Heart right ventricle (tissue), 16 donors: ENCODE results near the gene PLCL2. TPM values are rescaled to one million over a fixed set of nuclear protein-coding genes. Genes with fewer than 3 reads are reported as not detected.
"Not testable (repeated sequence)": the region's sequence is repeated elsewhere in the genome, so short reads cannot be mapped to it uniquely, and the experiment has no call there.

Experiments
- ATAC-seq, 8 donors: fragments of 200-7000 bp; cut with Tn5 transposase; one replicate each; pipeline ENCODE4 v1.9.1; 2020; ENCODE audit warnings: mild to moderate bottlenecking in 8 of 8, moderate library complexity in 8 of 8, moderate number of reproducible peaks in 1 of 8
- DNase-seq, 2 donors: peaks; one replicate each; pipeline ENCODE4 v3.0.0-alpha.2; 2020
- H3K27ac ChIP-seq, 10 donors: fragments of 200-600 bp; sonication (generic) in 2 of 10; one replicate each; pipeline versions ENCODE4 v1.5.0 to v1.8.0; 2020 to 2022; ENCODE audit warnings: mild to moderate bottlenecking in 3 of 10
- H3K27me3 ChIP-seq, 7 donors: fragments of 200-600 bp; one replicate each; pipeline ENCODE4 v1.8.0; 2021 to 2022; ENCODE audit warnings: mild to moderate bottlenecking in 2 of 7
- H3K36me3 ChIP-seq, 9 donors: fragments of 200-600 bp; sonication (generic) in 1 of 9; one replicate each; pipeline versions ENCODE4 v1.5.0 to v1.8.0; 2020 to 2022; ENCODE audit warnings: mild to moderate bottlenecking in 2 of 9
- H3K4me1 ChIP-seq, 9 donors: fragments of 200-600 bp; sonication (generic) in 1 of 9; one replicate each; pipeline versions ENCODE4 v1.5.0 to v1.8.0; 2020 to 2022; ENCODE audit warnings: mild to moderate bottlenecking in 4 of 9
- H3K4me3 ChIP-seq, 10 donors: fragments of 200-600 bp; sonication (generic) in 2 of 10; one replicate each; pipeline versions ENCODE4 v1.5.0 to v1.8.0; 2020 to 2022; ENCODE audit warnings: mild to moderate bottlenecking in 7 of 10, moderate library complexity in 2 of 10
- H3K9me3 ChIP-seq, 11 donors: fragments of 200-600 bp in 10 of 11; sonication (generic) in 2 of 11; one replicate each; pipeline versions ENCODE4 v1.5.0 to v1.8.0; 2013 to 2022; ENCODE audit warnings: mild to moderate bottlenecking in 2 of 11, control low read depth in 1 of 11, moderate library complexity in 1 of 11
- CTCF ChIP-seq, 9 donors: fragments of 200-600 bp; sonication (generic) in 2 of 9; IDR thresholded peaks; one replicate each; pipeline versions ENCODE4 v1.5.0 to v1.8.0; 2021 to 2022; ENCODE audit warnings: antibody characterized with exemption in 9 of 9, mild to moderate bottlenecking in 5 of 9, moderate library complexity in 1 of 9
- WGBS, 2 donors: extraction: QIAGEN DNeasy Blood & Tissue Kit; methylation state at CpG; one replicate each; pipeline ENCODE4 v1.1.7; 2013; ENCODE audit warnings: inconsistent platforms in 1 of 2; 5-methylcytosine and 5-hydroxymethylcytosine counted together
- intact Hi-C, 10 donors: fragments of 100-400 bp; cut with DNase I; formaldehyde crosslinking; loops; one replicate each; pipeline versions ENCODE4 v1.11.1 to v1.14.2; 2022
- polyA plus RNA-seq, 2 donors: library from polyadenylated mRNA; stranded (reverse); fragments of 200-250 nt; gene quantifications; one replicate each; pipeline ENCODE4 v1.2.3, GENCODE V29; 2013
- total RNA-seq, 10 donors: library from RNA; stranded (reverse); fragmentation: NEBNext Ultra II Directional in 3 of 10; extraction: Animal tissue kit (Norgen Biotek cat#: 25700) in 3 of 10; gene quantifications; one replicate each; pipeline versions ENCODE4 v1.2.1 to v1.2.4, GENCODE V29; 2021 to 2023
- donor health status: Arrhythmogenic right ventricular cardiomyopathy.
- donor health status: ischemic (EF 13 %, LVEDD 7.1; RV severe dilation, severe dysfunction).
- donor health status: healthy with polysubstance abuse.
- donor health status: DM: no; HTN: yes; CAD: no.
- donor health status: DM: no; HTN: no; CAD: no.
- donor health status: ischemic (EF 25% LVEDD 6.9; RV normal size, moderate dysfunction).
- donor health status: ischemic (EF 25% LVEDD 5.7; RV mildly dilated, moderate dysfunction).
- donor health status: healthy.
- donor health status: DM: yes; HTN: yes; CAD: no.
- donor health status: Ischemic cardiomyopathy.
- donor health status: ischemic (EF 35%, LVEDD 5.7; RV mildly dilated, moderate dysfunction).
- donor health status: nonischemic (EF 11% LVEDD 7.7; RV severe dilation, severe dysfunction).
- donor health status: DM: yes; HTN: yes; CAD: no.
- donor health status: PGD.
- donor health status: ischemic (EF 29% LVEDD 5.4; RV normal size, mild dysfunction).
- donor health status: nonischemic (EF 23%, LVEDD 6.1; RV moderate dilation, normal function).

The PLCL2 gene
- total and polyA plus RNA-seq, 12 donors, result 8.7 to 79.8 (median 53.0) TPM

GRCh38 chr3:16950845-16951244 is 66.1 kb downstream of the PLCL2 start:
- intact Hi-C loops, result loop anchor here in 1 of 10 donors (2.0 kb wide), 1 partner anchor 36 kb away; no protein-coding TSS in a partner anchor
- Histone ChIP-seq H3K36me3 (no peaks in the 10 kb centered on the region), H3K27me3 (no peaks in the 10 kb centered on the region), H3K4me3 (no peak overlapping the region), H3K4me1 (peaks cover 0 to 54% (median 15%) of the 10 kb centered on the region in 9 donors), H3K9me3 (peaks cover 0 to 6% (median 0%) of the 10 kb centered on the region in 11 donors), H3K27ac (no peak overlapping the region)
- no peak for TF ChIP-seq CTCF (IDR thresholded peaks at IDR 0.05)
- DNase-seq, result no peak
- 59 to 73% methylated on average over 1 of the region's 1 CpG for WGBS, 2 donors
- ATAC-seq, result no peak

- DNase-seq, H3K27me3 ChIP-seq, intact Hi-C loops, H3K36me3 ChIP-seq, ATAC-seq, H3K4me3 ChIP-seq, H3K27ac ChIP-seq: not testable (repeated sequence)
- WGBS, 2 donors, result 91 to 96% methylated on average over 2 to 3 of the region's 3 CpGs
- H3K4me1 ChIP-seq, result peaks cover 0 to 16% (median 0%) of the 10 kb centered on the region in 9 donors
- H3K9me3 ChIP-seq, result peaks cover 0 to 13% (median 0%) of the 10 kb centered on the region in 11 donors
Observed at GRCh38 chr3:16957852-16958251, 73.1 kb downstream of the PLCL2 start.

GRCh38 chr3:16960125-16960524 is 75.4 kb downstream of the PLCL2 start:
- Histone ChIP-seq H3K4me3 (no peak overlapping the region), H3K9me3 (peaks cover 0 to 10% (median 0%) of the 10 kb centered on the region in 11 donors), H3K36me3 (no peaks in the 10 kb centered on the region), H3K27me3 (no peaks in the 10 kb centered on the region), H3K27ac (no peak overlapping the region), H3K4me1 (peaks cover 0 to 13% (median 3%) of the 10 kb centered on the region in 9 donors)
- TF ChIP-seq CTCF (IDR thresholded peaks at IDR 0.05), result no peak
- WGBS, 2 donors, result 92 to 93% methylated on average over 2 of the region's 2 CpGs
- ATAC-seq (no peak), DNase-seq (no peak)
- intact Hi-C loops, result no loop called here

- peak in 2 of 8 donors; percentile 31 to 47 for ATAC-seq
Observed at GRCh38 chr3:16961621-16962205, 77.0 kb downstream of the PLCL2 start.

More at GRCh38 chr3:16961621-16962205, 77.0 kb downstream of the PLCL2 start:
- Histone ChIP-seq H3K4me3 (no peak overlapping the region), H3K9me3 (peaks cover 0 to 10% (median 0%) of the 10 kb centered on the region in 11 donors), H3K36me3 (no peaks in the 10 kb centered on the region), H3K4me1 (peaks cover 0 to 13% (median 3%) of the 10 kb centered on the region in 9 donors), H3K27ac (no peak overlapping the region), H3K27me3 (no peaks in the 10 kb centered on the region)
- WGBS, 2 donors, result 71 to 78% methylated on average over 4 of the region's 4 CpGs
- TF ChIP-seq CTCF (IDR thresholded peaks at IDR 0.05), result no peak
- intact Hi-C loops, result no loop called here
- DNase-seq, result no peak
